Measurements from ENCODE around the gene CLP1.
"Not testable (repeated sequence)": the region's sequence is repeated elsewhere in the genome, so short reads cannot be mapped to it uniquely, and the experiment has no call there.

CLP1 gene

DNA sequence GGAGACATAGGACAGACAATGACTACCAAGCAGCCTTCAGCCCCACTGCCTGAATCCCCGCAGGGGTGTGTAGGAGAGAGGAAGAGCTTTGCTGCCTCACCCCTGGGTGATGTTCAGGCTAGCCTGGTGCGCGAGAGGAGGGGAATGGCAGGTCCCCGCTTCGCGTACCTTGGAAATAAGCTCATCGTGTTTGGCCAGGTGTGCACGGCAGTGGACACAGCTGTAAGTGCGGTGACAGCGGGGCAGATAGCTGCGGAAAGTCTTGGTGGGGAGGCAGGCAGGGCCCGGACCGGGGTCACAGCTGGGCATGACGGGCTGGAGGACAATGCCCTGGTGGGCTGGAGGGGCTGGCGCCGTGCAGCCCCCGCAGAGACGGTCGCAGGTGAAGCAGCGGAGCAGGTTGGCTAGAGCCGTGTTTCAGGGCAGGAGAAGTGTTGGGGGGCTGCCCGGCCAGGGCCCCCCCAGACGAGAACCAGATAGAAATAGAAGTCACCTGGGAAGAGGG, 10.7 kb upstream of the CLP1 start:
- peak; percentile 52 to 64 for DNase-seq
- TF ChIP-seq GATA1 (IDR thresholded peaks at IDR 0.05; ENCODE audit: low read depth, low read length) (no peak), POLR2A (IDR thresholded peaks at IDR 0.05; ENCODE audit: low read length) (no peak)

DNA sequence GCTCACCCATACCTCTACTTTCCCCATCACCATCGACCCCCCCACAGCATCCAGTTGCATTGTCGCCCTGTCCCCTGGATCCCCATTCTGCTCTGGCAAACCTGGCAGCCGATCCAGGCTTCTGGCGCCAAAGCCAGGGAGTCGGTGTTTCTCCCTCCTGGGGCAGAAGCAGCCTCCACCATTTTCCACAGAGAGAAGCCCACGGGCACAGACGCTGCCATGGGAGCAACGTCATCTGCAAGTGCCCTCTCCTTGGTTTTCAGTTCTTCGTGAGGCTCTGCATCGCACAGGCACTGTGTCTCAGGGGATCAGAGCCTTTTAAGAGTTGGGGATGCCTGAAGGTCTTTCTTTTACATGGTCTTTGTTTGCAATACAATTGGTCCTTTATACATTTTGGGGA, 10.2 kb upstream of the CLP1 start:
- peak; percentile 42 to 66 for DNase-seq
- TF ChIP-seq POLR2A (IDR thresholded peaks at IDR 0.05; ENCODE audit: low read length) (no peak), GATA1 (IDR thresholded peaks at IDR 0.05; ENCODE audit: low read depth, low read length) (no peak)

DNA sequence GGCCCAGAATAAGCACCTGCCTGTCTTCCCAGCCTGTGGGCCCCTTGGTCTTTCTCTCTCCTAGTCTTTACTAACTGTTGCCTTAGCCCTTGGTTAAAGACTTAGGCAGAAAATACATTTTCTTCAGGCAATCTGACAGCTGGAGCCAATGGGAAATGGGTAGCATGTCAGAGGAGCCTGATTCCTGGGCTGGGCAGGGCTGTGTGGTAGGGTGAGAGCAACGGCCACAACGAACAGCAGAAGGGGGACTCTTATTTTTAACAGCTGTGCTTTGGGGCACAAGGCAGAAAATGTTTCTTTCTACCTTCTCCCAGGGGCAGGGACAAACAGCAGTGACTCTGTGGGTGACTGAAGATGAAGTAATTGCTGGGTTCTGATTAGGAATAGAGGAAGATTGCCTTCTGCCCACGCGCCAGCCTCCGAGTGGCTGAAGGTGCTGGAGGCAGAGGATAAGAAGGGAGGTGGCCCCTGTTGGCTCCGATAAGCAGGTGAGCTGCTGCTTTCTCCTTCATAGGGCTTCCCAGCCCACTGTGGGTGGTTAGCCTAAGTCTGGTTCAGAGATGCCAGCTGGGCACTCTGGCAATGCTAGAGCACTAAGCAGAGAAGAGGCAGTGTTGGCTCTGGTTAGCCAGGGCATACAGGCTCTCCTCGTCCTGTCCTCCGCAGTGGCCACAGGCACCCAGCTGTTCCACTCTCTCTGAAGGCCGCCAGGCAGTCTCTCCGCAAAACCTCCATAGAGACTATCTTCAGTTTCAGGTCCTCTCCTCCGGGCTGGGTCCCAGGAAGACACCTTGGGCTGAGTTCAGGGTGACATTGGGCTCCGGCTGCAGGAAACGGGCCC, 9.4 kb upstream of the CLP1 start:
- DNase-seq, result peak; percentile 98 to 99
- peak; percentile 96 for TF ChIP-seq GATA1 (IDR thresholded peaks at IDR 0.05; ENCODE audit: low read depth, low read length)
- peak; percentile 100 for TF ChIP-seq POLR2A (IDR thresholded peaks at IDR 0.05; ENCODE audit: low read length)

DNA sequence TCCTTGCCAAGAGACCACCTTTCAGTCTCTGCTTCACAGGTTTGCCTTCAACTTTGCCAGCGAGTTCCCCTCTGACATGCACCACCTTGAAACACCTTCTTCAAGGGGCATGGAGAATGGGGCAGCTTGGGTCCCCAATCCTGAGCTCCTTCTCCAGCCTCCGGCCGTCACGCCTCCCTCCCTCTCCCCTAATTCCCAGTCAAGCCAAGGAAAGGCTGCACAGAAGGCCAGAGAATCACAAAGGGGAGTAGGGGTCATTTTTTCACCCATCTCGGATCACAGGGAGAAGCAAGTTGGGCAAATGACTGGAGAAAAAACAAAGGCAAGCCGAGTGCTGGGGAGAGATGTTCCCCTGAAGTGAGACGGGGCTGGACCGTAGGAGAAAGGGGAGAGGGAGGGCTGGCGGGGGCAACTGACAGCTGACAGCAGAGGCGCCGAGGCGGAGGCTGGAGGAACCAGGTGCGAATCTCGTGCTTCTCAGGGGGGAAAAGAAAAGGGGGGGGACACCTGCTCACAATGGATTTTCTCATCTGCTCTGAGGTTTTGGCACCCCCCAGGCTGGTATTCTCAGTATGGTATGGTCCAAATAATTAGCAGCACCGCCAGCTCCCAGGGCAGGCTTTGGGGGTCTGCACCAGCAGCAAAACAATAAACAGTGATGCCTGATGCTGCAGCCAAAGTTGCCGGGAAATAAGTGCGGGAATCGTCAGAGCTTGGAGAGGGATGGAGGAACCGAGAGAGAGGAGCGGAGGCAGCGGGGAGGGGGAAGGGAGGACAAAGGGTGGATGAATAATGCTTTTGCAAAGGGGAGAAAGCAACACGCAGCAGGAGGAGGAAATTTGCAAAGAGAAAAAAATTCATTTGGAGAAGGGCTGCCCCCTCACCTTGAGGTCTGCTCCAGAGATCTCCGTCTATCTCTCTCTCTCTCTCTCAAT, 8.5 kb upstream of the CLP1 start:
- TF ChIP-seq POLR2A (IDR thresholded peaks at IDR 0.05; ENCODE audit: low read length) (no peak), GATA1 (IDR thresholded peaks at IDR 0.05; ENCODE audit: low read depth, low read length) (no peak)
- peak; percentile 74 to 85 for DNase-seq

DNA sequence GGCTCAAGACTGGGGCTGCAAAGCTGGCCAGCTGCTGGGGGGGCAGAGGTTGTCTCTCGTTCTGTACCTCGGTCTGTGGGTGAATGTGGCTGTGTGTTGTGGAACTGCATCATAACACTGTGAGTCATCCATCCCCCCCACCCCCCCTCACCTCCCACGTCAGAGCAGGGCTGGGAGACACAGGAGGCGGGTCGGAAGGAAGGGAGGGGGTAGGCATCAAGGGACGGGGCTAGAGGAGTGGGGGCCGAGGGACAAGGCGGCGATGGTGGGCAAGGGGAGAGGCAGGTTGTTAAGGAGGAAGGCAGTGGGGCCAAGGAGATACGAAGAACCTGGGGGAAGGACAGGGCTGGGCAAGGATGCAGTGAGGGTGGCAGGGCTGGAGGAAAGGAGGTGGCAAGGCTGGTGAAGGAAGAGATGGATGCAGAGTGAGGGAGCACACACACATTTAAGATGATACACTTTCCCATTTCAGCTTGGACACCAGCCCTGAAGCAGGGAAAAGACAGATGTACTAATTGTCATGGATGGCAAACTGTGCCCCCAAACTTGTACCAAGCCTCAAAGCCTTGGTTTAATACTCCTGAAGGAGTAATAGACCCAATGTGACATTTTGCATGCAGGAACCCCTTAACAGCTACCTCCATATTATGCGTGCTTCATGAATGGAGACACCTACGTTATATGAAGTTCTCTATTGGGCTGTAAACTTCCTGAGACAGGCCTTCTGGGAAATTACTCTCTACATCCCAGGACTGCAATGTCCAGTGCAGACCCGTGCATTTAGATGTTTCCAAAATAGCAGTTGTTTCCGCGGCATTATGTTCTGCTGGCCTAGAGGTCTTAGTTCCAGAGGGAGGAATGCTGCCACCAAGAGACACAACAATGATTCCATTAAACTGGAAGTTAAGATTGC, 7.5 kb upstream of the CLP1 start, which contains the start of gene YPEL4:
YPEL4 (minus strand) TSS at position 87 of the 913 bp plus-strand sequence. CDS start 2,805 bp downstream, outside the sequence.
- TF ChIP-seq GATA1 (IDR thresholded peaks at IDR 0.05; ENCODE audit: low read depth, low read length), result no peak
- TF ChIP-seq POLR2A (IDR thresholded peaks at IDR 0.05; ENCODE audit: low read length), result peak; percentile 25
- DNase-seq, result peak; percentile 87 to 94

DNA sequence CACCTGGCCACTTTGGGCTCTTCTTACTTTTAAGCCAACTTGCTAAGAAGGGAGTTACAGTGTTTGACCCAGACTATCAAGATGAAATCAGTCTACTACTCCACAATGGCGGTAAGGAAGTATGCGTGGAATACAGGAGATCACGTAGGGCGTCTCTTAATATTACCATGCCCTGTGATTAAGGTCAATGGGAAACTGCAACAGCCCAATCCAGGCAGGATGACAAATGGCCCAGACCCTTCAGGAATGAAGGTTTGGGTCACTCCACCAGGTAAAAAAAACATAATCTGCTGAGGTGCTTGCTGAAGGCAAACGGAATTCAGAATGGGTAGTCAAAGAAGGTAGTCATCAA, 6.8 kb upstream of the CLP1 start:
- no peak for TF ChIP-seq GATA1 (IDR thresholded peaks at IDR 0.05; ENCODE audit: low read depth, low read length)
- TF ChIP-seq POLR2A (IDR thresholded peaks at IDR 0.05; ENCODE audit: low read length), result no peak
- no peak for DNase-seq

DNA sequence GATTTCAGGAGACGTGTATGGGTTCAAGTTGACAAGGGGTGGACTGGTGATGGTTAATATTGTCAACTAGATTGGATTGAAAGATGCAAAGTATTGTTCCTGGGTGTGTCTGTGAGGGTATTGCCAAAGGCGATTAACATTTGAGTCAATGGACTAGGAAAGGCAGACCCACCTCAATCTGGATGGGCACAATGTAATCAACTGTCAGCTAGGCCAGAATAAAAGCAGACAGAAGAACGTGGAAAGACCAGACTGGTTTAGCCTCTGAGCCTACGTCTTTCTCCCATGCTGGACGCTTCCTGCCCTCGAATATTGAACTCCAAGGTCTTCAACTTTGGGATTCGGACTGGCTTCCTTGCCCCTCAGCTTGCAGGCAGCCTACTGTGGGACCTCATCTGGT, 6.2 kb upstream of the CLP1 start:
- DNase-seq, result no peak
- TF ChIP-seq GATA1 (IDR thresholded peaks at IDR 0.05; ENCODE audit: low read depth, low read length) (no peak), POLR2A (IDR thresholded peaks at IDR 0.05; ENCODE audit: low read length) (no peak)

DNA sequence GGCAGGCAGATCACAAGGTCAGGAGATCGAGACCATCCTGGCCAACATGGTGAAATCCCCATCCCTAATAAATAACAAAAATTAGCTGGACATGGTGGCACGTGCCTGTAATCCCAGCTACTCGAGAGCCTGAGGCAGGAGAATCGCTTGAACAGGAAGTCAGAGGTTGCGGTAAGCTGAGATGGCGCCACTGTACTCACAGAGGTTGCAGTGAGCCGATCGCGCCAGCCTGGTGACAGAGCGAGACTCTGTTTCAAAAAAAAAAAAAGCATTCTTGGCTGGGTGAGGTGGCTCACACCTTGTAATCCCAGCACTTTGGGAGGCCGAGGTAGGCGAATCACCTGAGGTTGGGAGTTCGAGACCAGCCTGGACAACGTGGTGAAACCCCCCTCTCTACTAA, 5.3 kb upstream of the CLP1 start:
- not testable (repeated sequence) for DNase-seq

DNA sequence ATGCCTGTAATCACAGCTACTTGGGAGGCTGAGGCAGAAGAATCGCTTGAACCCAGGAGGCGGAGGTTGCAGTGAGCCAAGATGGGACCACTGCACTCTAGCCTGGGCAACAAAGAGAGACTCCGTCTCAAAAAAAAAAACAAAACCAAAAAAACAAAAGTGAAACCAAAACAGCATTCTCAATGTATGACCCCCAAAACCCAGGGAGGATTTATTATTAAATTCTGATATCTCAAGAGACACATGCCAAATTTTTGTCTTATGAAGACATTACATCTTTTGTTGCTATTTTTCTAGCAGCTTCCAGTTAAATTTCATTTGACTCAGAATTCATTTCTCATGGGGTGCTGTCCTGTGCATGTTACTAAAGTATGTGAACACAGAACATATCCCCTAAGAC, 4.9 kb upstream of the CLP1 start:
- no peak for DNase-seq

DNA sequence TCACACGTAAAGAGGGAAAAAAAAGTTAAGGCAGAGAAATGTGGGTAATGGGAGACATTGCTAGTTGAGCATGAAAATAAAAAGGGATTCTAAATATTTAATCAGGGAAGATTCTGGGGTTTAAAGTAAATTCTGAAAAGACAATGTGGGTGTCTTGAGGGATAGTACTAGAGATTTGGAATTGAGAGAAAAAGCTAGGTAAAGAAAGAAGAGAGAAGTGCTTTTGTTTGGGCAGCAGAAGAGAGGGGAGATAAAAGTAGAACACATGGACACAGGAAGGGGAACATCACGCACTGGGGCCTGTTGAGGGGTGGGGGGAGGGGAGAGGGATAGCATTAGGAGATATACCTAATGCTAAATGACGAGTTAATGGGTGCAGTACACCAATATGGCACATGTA, 4.4 kb upstream of the CLP1 start:
- DNase-seq, result no peak
- TF ChIP-seq GATA1 (IDR thresholded peaks at IDR 0.05; ENCODE audit: low read depth, low read length), result no peak
- no peak for TF ChIP-seq POLR2A (IDR thresholded peaks at IDR 0.05; ENCODE audit: low read length)

More for the DNA sequence above, 4.9 kb upstream of the CLP1 start:
- TF ChIP-seq GATA1 (IDR thresholded peaks at IDR 0.05; ENCODE audit: low read depth, low read length) (no peak), POLR2A (IDR thresholded peaks at IDR 0.05; ENCODE audit: low read length) (no peak)

DNA sequence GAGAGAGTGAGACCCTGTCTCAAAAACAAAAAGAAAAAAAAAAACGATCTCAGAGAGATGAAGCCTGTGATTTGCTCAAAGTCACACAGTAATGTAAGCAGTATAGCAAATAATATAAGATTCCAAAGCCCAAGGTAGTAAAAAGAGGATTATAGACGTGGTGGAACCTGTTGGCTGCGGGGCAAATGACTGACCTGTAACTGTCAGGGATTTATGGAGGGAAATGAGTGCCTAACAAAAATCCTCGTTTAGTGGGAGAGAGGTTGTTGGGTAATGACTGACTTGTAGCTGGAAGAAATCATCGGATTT, 723 bp upstream of the CLP1 start:
- no peak for DNase-seq

DNA sequence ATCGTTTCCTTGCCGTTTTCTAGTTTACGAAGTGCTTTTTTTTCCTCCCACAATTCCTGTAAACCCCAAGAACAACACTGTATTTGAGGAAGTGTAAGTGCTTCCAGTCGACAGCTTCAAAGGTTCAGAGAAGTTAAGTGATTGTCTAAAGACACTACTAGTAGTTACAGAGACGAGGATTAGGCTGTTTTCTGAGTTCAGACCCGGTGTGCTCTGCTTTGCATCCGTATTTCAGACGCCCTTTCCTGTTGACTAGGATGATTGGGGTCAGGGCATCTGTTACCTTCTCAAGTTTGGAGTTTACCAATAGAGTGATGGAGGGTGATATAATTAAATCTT, 430 bp downstream of the CLP1 start:
- TF ChIP-seq POLR2A (IDR thresholded peaks at IDR 0.05; ENCODE audit: low read length) (no peak), GATA1 (IDR thresholded peaks at IDR 0.05; ENCODE audit: low read depth, low read length) (no peak)
- DNase-seq, result peak; percentile 35 to 57

More for the DNA sequence above, 723 bp upstream of the CLP1 start:
- TF ChIP-seq GATA1 (IDR thresholded peaks at IDR 0.05; ENCODE audit: low read depth, low read length), result no peak
- TF ChIP-seq POLR2A (IDR thresholded peaks at IDR 0.05; ENCODE audit: low read length), result no peak

DNA sequence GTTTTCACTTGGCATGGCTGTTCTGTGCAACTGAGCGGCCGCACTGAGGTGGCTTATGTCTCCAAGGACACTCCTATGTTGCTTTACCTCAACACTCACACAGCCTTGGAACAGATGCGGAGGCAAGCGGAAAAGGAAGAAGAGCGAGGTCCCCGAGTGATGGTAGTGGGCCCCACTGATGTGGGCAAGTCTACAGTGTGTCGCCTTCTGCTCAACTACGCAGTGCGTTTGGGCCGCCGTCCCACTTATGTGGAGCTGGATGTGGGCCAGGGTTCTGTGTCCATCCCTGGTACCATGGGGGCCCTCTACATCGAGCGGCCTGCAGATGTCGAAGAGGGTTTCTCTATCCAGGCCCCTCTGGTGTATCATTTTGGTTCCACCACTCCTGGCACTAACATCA, 2.1 kb downstream of the CLP1 start:
- TF ChIP-seq GATA1 (IDR thresholded peaks at IDR 0.05; ENCODE audit: low read depth, low read length), result no peak
- no peak for DNase-seq

DNA sequence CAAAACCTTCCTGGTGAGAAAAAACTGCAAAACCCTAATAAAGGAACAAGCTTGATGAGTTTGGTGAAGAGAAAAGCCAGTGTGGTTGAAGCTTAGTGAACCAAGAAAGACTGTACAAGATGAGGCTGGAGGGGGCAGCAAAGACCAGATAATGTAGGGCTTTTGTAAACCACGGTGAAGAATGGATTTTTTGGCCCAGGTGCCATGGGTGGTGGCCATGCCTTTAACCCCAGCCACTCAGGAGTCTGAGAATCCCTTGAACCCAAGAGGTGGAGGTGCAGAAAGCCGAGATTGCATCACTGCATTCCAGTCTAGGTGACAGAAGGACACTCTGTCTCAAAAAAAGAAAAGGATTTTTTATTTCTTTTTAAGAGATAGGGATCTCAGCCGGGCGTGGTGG, 5.3 kb downstream of the CLP1 start:
- TF ChIP-seq POLR2A (IDR thresholded peaks at IDR 0.05; ENCODE audit: low read length), result no peak
- TF ChIP-seq GATA1 (IDR thresholded peaks at IDR 0.05; ENCODE audit: low read depth, low read length), result no peak
- peak; percentile 54 to 61 for DNase-seq
